Superior temporal gyrus (tissue), 1 donor: ENCODE data around the gene BPGM.

ENCODE experiments used
- DNase-seq: peaks from one replicate; pipeline ENCODE4 v3.0.0-alpha.2; 2016; ENCODE audit errors: extremely low spot score

BPGM gene

GRCh38 chr7:134646425-134647305 lies at the start of gene BPGM:
TSS of gene BPGM (plus strand) at chr7:134646853. CDS start at chr7:134661508, 14,655 bp downstream.
- peak; percentile 100 for DNase-seq

- peak; percentile 77 for DNase-seq
Measured at GRCh38 chr7:134599371-134599770, 47.3 kb upstream of the BPGM start.

GRCh38 chr7:134601459-134601858 lies 45.2 kb upstream of the BPGM start:
- DNase-seq = no peak

GRCh38 chr7:134602881-134603451 lies 43.7 kb upstream of the BPGM start:
- peak; percentile 61 for DNase-seq

GRCh38 chr7:134605978-134606923 lies 40.4 kb upstream of the BPGM start:
- peak; percentile 90 for DNase-seq

- DNase-seq = no peak
Measured at GRCh38 chr7:134611611-134612151, 35.0 kb upstream of the BPGM start.

GRCh38 chr7:134612197-134612596 lies 34.5 kb upstream of the BPGM start:
- no peak for DNase-seq

- DNase-seq = no peak
Measured at GRCh38 chr7:134613623-134614347, 32.9 kb upstream of the BPGM start.

GRCh38 chr7:134616611-134617010 lies 30.0 kb upstream of the BPGM start:
- DNase-seq = no peak

- DNase-seq = no peak
Measured at GRCh38 chr7:134618756-134619530, 27.7 kb upstream of the BPGM start.

GRCh38 chr7:134619627-134620331 lies 26.9 kb upstream of the BPGM start:
- DNase-seq = peak; percentile 29

- no peak for DNase-seq
Measured at GRCh38 chr7:134622303-134622995, 24.2 kb upstream of the BPGM start.

- DNase-seq = no peak
Measured at GRCh38 chr7:134623193-134623592, 23.5 kb upstream of the BPGM start.

GRCh38 chr7:134625550-134625949 lies 21.1 kb upstream of the BPGM start:
- DNase-seq = no peak

- no peak for DNase-seq
Measured at GRCh38 chr7:134627109-134627774, 19.4 kb upstream of the BPGM start.

GRCh38 chr7:134627775-134628153 lies 18.9 kb upstream of the BPGM start:
- DNase-seq = no peak

- no peak for DNase-seq
Measured at GRCh38 chr7:134629445-134629844, 17.2 kb upstream of the BPGM start.

- no peak for DNase-seq
Measured at GRCh38 chr7:134630237-134630636, 16.4 kb upstream of the BPGM start.

GRCh38 chr7:134630893-134631292 lies 15.8 kb upstream of the BPGM start:
- DNase-seq = no peak
